HUES48 (cell line): ENCODE data around the gene PCED1B.
"Not testable (repeated sequence)": the region's sequence is repeated elsewhere in the genome, so short reads cannot be mapped to it uniquely, and the experiment has no call there.

Experiments used
- H3K27ac ChIP-seq: one replicate; pipeline ENCODE4 v1.7.0; 2013; ENCODE audit warnings: low read depth, low read length, inconsistent platforms
- H3K27me3 ChIP-seq: 2 replicates; pipeline ENCODE4 v1.6.1; 2013; ENCODE audit warnings: mild to moderate bottlenecking, low read length; ENCODE audit not compliant: control insufficient read depth, insufficient read depth
- H3K36me3 ChIP-seq: 2 replicates; pipeline ENCODE4 v1.6.1; 2013; ENCODE audit warnings: low read length; ENCODE audit not compliant: control insufficient read depth, insufficient read depth
- H3K4me1 ChIP-seq: 2 replicates; pipeline ENCODE4 v1.6.1; 2013; ENCODE audit warnings: mild to moderate bottlenecking, low read length; ENCODE audit not compliant: control insufficient read depth, insufficient read depth
- H3K4me3 ChIP-seq: 2 replicates; pipeline ENCODE4 v1.5.1; 2013; ENCODE audit warnings: mild to moderate bottlenecking, low read depth, low read length
- H3K9ac ChIP-seq: 2 replicates; pipeline ENCODE4 v1.6.1; 2013; ENCODE audit warnings: mild to moderate bottlenecking, low read depth, low read length, moderate library complexity
- H3K9me3 ChIP-seq: 2 replicates; pipeline ENCODE4 v1.6.1; 2013; ENCODE audit warnings: low read length; ENCODE audit not compliant: control insufficient read depth, insufficient read depth

The PCED1B gene

GRCh38 chr12:47276621-47277309 is 197.3 kb downstream of the PCED1B start:
- Histone ChIP-seq H3K9ac (no peak overlapping the region), H3K4me1 (no peaks in the 10 kb centered on the region)

DNA sequence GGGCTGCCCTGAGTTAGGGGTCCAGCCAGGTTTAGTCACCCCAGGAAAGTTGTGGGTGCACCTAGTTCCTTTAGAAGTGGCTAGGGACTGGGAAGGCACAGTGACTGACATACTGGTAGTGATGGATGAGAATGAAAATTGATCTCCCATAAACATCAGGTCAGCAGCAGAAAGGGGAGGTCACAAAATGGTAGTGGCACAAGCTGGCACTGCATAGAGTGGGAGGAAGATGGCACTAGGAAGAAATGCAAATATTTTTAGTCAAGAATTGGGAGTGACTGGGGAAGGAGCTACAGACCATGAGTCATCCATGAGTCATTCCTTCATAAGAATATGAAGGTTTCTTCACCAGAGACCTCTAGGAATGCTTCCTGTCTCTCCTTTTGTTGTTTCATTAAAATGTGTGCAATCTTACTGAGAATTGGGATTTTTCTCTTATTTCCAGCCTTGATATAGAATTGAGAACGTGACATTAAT is 198.6 kb downstream of the PCED1B start:
- Histone ChIP-seq H3K4me1 (peaks cover 3% of the 10 kb centered on the region), H3K27me3 (no peaks in the 10 kb centered on the region), H3K9ac (no peak overlapping the region)

More at GRCh38 chr12:47276621-47277309, 197.3 kb downstream of the PCED1B start:
- no peak overlapping the region for H3K27ac ChIP-seq
- no peak overlapping the region for H3K4me3 ChIP-seq
- no peaks in the 10 kb centered on the region for H3K9me3 ChIP-seq
- no peaks in the 10 kb centered on the region for H3K36me3 ChIP-seq
- H3K27me3 ChIP-seq: no peaks in the 10 kb centered on the region

DNA sequence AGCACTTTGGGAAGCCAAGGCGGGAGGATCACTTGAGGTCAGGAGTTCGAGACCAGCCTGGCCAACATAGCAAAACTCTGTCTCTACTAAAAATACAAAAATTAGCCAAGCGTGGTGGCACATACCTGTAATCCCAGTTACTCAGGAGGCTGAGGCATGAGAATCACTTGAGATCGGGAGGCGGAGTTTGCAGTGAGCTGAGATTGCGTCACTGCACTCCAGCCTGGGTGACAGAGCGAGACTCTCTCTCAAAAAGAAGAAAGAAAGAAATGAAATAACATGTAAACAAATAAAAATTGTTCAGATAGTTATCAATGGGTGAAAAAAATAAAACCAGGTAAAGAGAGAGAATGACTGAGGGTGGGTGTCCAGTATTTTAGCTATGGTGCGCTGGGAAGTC is 200.3 kb downstream of the PCED1B start:
- not testable (repeated sequence) for H3K4me3 ChIP-seq, H3K36me3 ChIP-seq, H3K9me3 ChIP-seq, H3K27ac ChIP-seq, H3K9ac ChIP-seq, H3K4me1 ChIP-seq, H3K27me3 ChIP-seq

More for the DNA sequence above, 198.6 kb downstream of the PCED1B start:
- no peak overlapping the region for H3K27ac ChIP-seq
- H3K36me3 ChIP-seq: no peaks in the 10 kb centered on the region
- H3K9me3 ChIP-seq: no peaks in the 10 kb centered on the region
- no peak overlapping the region for H3K4me3 ChIP-seq

- no peak overlapping the region for H3K27ac ChIP-seq
- peaks cover 3% of the 10 kb centered on the region for H3K4me1 ChIP-seq
- no peak overlapping the region for H3K9ac ChIP-seq
- no peaks in the 10 kb centered on the region for H3K9me3 ChIP-seq
- H3K36me3 ChIP-seq: no peaks in the 10 kb centered on the region
- H3K4me3 ChIP-seq: no peak overlapping the region
- H3K27me3 ChIP-seq: no peaks in the 10 kb centered on the region
Observed at GRCh38 chr12:47280543-47281300, 201.3 kb downstream of the PCED1B start.

DNA sequence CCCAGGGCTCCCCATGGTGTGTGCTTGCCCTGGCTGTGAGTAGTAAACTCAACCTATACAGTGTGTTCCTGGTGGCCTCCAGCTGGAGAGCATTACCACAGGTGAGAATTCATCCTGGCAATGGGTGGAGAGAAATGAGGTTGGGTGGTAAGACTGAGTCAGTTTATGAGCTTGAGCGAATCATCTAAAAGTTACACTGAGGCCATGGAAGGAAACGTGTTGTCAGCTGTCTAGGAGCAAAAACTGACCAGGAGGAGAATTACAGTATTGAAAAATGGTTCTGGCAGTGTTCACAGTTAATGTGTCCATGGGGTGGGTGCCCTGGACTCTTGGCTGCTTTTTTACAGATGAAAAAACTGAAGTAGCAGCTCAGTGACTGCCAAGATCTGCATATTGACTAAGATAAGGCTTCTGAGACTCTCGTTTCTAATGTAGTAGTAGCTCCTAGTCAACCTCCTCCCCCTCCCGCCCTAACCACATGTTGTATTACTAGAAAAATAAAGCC is 202.3 kb downstream of the PCED1B start:
- H3K36me3 ChIP-seq: no peaks in the 10 kb centered on the region
- no peak overlapping the region for H3K4me3 ChIP-seq
- no peak overlapping the region for H3K27ac ChIP-seq
- H3K4me1 ChIP-seq: peaks cover 3% of the 10 kb centered on the region
- H3K9ac ChIP-seq: no peak overlapping the region
- H3K9me3 ChIP-seq: no peaks in the 10 kb centered on the region
- H3K27me3 ChIP-seq: no peaks in the 10 kb centered on the region

DNA sequence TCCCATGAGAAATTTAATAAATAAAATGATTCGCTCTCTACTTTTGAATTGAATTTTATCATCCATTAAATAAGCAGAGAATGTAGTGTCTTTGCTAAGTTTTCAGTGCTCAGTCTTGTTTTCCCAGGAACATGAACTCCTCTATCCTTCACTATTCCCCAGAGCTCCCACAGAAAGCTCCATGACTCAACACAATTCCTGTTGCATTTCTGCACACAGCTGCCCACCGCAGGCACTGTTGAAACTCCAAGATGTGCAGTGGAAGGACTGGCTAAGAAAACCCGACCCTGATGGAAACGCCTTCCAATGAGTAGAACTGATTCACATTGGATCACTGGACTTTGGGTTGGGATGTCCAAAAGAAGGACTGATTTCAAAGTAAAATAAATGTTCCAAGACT is 202.8 kb downstream of the PCED1B start:
- no peaks in the 10 kb centered on the region for H3K9me3 ChIP-seq
- no peaks in the 10 kb centered on the region for H3K27me3 ChIP-seq
- H3K9ac ChIP-seq: no peak overlapping the region
- no peak overlapping the region for H3K4me3 ChIP-seq
- H3K27ac ChIP-seq: no peak overlapping the region
- H3K4me1 ChIP-seq: peaks cover 3% of the 10 kb centered on the region
- no peaks in the 10 kb centered on the region for H3K36me3 ChIP-seq
